Measurements from ENCODE around the gene F8A1.
A peak's percentile ranks its signal among the peaks of the same experiment; 100 is the strongest.
"Not testable (repeated sequence)": the region's sequence is repeated elsewhere in the genome, so short reads cannot be mapped to it uniquely, and the experiment has no call there.

F8A1 gene

DNA sequence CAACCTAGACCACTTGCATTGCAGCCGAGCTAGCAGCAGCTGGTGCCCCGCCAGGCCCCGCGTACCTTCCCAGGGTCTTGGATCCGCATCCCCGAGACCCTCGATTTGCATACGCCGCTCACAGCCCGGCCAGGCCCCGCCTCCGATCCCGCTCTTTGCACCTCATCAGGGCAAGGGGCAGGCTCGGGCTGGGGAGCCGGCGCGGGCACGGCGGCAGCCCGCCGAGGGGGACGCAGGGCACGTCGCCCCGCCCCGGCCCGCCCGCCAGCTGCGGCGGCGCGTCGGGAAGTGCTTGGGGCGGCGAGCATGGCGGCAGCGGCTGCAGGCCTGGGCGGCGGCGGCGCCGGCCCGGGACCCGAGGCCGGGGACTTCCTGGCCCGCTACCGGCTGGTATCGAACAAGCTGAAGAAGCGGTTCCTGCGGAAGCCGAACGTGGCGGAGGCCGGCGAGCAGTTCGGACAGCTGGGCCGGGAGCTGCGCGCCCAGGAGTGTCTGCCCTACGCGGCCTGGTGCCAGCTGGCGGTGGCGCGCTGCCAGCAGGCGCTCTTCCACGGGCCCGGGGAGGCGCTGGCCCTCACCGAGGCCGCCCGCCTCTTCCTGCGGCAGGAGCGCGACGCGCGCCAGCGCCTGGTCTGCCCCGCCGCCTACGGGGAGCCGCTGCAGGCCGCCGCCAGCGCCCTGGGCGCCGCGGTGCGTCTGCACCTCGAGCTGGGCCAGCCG is at the start of gene F8A1:
Gene F8A1 (plus strand): TSS at position 287 of the 720 bp plus-strand sequence. CDS start 20 bp downstream, at position 307.
- not testable (repeated sequence) for DNase-seq (ENCODE audit: low spot score)

DNA sequence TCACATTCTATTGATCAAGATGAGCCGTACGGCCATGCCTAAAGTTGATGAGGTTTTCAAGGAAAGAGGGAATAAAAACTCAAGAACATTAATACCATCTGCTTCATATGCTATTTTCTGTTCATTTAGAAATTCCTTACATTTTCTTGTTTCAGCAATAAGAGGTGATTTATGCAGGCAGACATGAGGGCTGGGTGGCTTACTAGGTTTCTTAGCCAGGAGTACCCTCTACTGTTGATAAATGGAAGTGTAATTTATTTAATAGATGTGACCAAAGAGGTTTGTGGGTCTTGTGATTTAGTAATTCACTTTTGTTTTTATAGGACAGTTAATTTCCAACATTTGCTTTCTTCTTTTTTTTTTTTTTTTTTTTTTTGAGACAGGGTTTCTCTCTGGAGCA is 45.3 kb upstream of the F8A1 start:
- peak; percentile 52 for DNase-seq (ENCODE audit: low spot score)

GRCh38 chrX:154850957-154851611 is 35.1 kb upstream of the F8A1 start:
- no peak for DNase-seq (ENCODE audit: low spot score)

DNA sequence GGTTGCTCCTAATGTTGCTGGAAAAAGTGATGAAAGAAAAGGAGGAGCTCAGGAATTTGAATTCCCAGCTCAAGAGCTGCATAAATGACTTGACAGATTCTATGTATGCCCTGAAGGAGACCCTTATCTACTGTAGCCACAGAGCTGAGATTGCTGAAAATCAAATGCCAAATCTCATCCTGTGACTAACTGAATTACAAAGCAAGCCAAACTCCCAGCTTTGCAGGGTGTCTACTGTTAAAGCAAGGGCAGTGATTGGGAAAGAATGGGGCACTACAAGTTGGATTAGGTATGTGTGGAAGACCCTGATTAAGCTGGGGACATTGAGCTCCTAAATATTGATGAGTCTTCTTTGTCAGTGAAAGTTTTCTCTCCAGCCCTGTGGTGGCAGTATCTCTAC is 30.9 kb upstream of the F8A1 start:
- DNase-seq (ENCODE audit: low spot score) = no peak

DNA sequence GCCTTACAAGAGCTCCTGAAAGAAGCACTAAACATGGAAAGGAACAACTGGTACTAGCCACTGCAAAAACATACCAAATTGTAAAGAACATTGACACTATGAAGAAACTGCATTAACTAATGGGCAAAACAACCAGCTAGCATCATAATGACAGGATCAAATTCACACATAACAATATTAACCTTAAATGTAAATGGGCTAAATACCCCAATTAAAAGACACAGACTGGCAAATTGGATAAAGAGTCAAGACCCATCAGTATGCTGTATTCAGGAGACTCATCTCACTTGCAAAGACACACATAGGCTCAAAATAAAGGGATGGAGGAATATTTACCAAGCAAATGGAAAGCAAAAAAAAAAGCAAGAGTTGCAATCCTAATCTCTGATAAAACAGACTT is 17.6 kb upstream of the F8A1 start:
- DNase-seq (ENCODE audit: low spot score) = not testable (repeated sequence)

- DNase-seq (ENCODE audit: low spot score) = no peak
These were observed 12.8 kb upstream of the F8A1 start for GRCh38 chrX:154873329-154873728.

DNA sequence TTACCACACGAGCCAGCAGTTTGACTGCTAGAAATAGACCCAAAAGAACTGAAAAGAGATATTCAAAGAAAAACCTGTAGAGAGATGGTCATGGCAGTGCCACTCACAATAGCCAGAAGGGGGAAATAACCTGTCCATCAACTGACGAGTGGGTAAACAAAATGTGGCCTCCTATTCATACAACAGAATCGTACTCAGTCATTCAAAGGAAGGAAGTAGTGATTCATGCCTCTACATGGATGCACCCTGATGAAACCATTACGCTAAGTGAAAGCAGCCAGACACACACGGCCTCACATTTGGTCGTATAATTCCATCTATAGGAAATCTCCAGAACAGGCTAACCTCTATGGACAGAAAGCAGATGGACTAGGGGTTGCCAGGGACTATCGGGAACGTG is 2.1 kb upstream of the F8A1 start:
- DNase-seq (ENCODE audit: low spot score) = not testable (repeated sequence)

GRCh38 chrX:154885057-154885456 is 1.1 kb upstream of the F8A1 start:
- DNase-seq (ENCODE audit: low spot score) = not testable (repeated sequence)

- not testable (repeated sequence) for DNase-seq (ENCODE audit: low spot score)
These were observed 606 bp upstream of the F8A1 start for GRCh38 chrX:154885549-154885948.

GRCh38 chrX:154886789-154887221 is 650 bp downstream of the F8A1 start:
- DNase-seq (ENCODE audit: low spot score) = not testable (repeated sequence)

- DNase-seq (ENCODE audit: low spot score) = no peak
These were observed 5.0 kb downstream of the F8A1 start for GRCh38 chrX:154890990-154891639.

DNA sequence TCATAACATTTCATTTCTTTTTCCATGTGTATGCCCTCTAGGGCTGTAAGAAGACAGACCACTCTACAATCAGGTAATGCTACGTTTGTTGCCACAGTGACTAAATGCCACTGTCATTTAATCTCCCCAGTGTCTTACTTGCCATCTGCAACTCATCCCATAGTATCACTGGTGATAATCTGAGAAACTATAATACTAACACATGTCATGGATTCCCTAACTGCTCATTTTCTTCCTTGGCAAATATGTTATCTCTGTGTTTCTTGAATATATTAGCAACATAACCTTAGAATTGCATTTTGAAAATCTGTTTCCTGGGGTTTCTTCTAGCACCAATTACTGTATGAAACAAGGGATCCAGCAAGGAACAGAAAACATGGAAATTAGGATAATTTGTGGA is 6.1 kb downstream of the F8A1 start:
- DNase-seq (ENCODE audit: low spot score) = no peak

GRCh38 chrX:154900323-154900722 is 14.2 kb downstream of the F8A1 start:
- no peak for DNase-seq (ENCODE audit: low spot score)

DNA sequence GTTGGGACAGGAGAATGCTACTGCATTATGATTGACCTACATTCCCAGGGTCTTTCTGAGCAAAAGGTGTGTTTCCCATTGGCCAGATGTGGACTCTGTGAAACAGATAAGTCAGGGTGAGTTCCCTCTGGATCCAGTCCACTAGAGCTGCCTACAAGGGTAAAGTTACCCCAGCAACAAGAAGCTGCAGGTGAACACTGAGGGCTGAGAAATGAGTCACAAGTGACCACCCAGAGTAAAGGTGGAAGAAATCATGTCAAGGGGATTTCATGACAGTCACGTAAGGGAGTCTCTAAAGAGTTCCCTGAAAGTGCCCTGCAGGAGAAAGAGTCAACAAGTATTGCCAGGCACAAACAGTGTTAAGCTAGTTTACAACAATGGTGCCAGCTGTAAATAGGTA is 16.3 kb downstream of the F8A1 start:
- no peak for DNase-seq (ENCODE audit: low spot score)

GRCh38 chrX:154908821-154909220 is 22.7 kb downstream of the F8A1 start:
- DNase-seq (ENCODE audit: low spot score) = no peak

DNA sequence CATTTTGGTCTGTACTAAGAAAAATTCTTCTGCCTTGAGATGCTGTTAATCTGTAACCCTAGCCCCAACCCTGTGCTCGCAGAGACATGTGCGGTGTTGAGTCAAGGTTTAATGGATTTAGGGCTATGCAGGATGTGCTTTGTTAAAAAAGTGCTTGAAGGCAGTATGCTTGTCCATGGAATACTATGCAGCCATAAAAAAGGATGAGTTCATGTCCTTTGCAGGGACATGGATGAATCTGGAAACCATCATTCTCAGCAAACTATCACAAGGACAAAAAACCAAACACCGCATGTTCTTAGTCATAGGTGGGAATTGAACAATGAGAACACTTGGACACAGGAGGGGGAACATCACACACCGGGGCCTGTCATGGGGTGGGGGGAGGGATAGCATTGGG is 23.9 kb downstream of the F8A1 start:
- DNase-seq (ENCODE audit: low spot score) = not testable (repeated sequence)

DNA sequence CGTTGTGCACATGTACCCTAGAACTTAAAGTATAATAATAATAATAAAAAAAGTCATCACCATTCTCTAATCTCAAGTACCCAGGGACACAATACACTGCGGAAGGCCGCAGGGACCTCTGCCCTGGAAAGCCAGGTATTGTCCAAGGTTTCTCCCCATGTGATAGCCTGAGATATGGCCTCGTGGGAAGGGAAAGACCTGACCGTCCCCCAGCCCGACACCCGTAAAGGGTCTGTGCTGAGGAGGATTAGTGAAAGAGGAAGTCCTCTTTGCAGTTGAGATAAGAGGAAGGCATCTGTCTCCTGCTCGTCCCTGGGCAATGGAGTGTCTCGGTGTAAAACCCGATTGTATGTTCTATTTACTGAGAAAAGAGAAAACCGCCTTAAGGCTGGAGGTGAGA is 24.4 kb downstream of the F8A1 start:
- DNase-seq (ENCODE audit: low spot score) = not testable (repeated sequence)

DNA sequence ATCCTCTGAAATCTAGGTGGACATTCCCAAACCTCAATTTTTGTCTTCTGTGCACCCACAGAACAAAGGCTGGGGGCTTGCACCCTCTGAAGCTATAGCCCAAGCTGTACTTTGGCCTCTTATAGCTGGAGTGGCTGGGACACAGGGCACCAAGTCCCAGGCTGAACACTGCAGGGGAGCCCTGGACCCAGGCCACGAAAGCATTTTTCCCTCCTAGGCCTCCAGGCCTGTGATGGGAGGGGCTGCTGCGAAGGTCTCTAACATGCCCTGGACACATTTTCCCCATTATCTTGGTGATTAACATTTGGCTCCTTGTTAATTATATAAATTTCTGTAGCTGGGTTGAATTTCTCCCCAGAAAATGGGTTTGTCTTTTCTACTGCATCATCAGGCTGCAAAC is 27.9 kb downstream of the F8A1 start:
- DNase-seq (ENCODE audit: low spot score) = no peak

GRCh38 chrX:154918060-154918483 is 31.9 kb downstream of the F8A1 start:
- DNase-seq (ENCODE audit: low spot score) = peak; percentile 65

- not testable (repeated sequence) for DNase-seq (ENCODE audit: low spot score)
These were observed 38.6 kb downstream of the F8A1 start for GRCh38 chrX:154924771-154925170.
